ENCODE results near the gene MEP1A.
A peak's percentile ranks its signal among the peaks of the same experiment; 100 is the strongest.

Gene MEP1A

GRCh38 chr6:46776070-46776712 is 17.0 kb upstream of the MEP1A start:
- no peak for DNase-seq

GRCh38 chr6:46777476-46778346 is 15.5 kb upstream of the MEP1A start:
- peak in 17 of 56 donors; percentile 2 to 55 (median 23) for DNase-seq

GRCh38 chr6:46781478-46782378 is 11.5 kb upstream of the MEP1A start:
- DNase-seq: peak in 24 of 56 donors; percentile 3 to 80 (median 26)

GRCh38 chr6:46784535-46784934 is 8.7 kb upstream of the MEP1A start:
- no peak for DNase-seq

GRCh38 chr6:46787871-46788540 is 5.2 kb upstream of the MEP1A start:
- DNase-seq: no peak

GRCh38 chr6:46788791-46789190 is 4.4 kb upstream of the MEP1A start:
- no peak for DNase-seq

GRCh38 chr6:46789434-46790354 is 3.5 kb upstream of the MEP1A start:
- DNase-seq: no peak

- DNase-seq: no peak
Measured at GRCh38 chr6:46790355-46790874, 2.8 kb upstream of the MEP1A start.

GRCh38 chr6:46792635-46793034 is 554 bp upstream of the MEP1A start:
- DNase-seq: no peak

- no peak for DNase-seq
Measured at GRCh38 chr6:46794068-46794467, 879 bp downstream of the MEP1A start.

GRCh38 chr6:46795816-46796215 is 2.6 kb downstream of the MEP1A start:
- no peak for DNase-seq

GRCh38 chr6:46796848-46797580 is 3.8 kb downstream of the MEP1A start:
- DNase-seq: no peak

GRCh38 chr6:46799657-46800056 is 6.5 kb downstream of the MEP1A start:
- DNase-seq: no peak

- no peak for DNase-seq
Measured at GRCh38 chr6:46808806-46809205, 15.6 kb downstream of the MEP1A start.

- no peak for DNase-seq
Measured at GRCh38 chr6:46815130-46815529, 21.9 kb downstream of the MEP1A start.

GRCh38 chr6:46816626-46817025 is 23.4 kb downstream of the MEP1A start:
- no peak for DNase-seq

GRCh38 chr6:46819561-46819960 is 26.4 kb downstream of the MEP1A start:
- DNase-seq: no peak

GRCh38 chr6:46821458-46821881 is 28.3 kb downstream of the MEP1A start:
- DNase-seq: no peak

- no peak for DNase-seq
Measured at GRCh38 chr6:46828939-46829338, 35.8 kb downstream of the MEP1A start.
